ENCODE measurements around the gene TTLL11.

DNA sequence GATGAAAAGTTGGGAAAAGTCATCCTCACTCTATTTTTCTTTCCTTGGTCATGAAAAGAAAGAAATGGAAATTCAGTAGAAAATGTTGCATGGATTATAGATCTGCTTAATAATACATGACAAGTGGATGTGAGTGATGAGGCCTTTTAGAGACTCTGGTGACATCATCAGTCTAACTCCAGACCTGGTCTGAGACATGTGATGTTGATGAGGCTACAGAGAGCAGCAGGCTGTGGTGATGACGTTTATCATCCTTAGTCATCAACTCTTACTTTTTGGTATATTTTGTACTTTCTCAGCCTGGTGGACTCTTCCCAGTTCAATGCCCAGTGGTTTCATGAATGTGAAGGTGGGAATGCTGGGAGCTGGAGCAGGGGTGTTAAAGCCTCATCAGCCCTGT is 116.4 kb downstream of the TTLL11 start:
- TF ChIP-seq, protein P1, sequence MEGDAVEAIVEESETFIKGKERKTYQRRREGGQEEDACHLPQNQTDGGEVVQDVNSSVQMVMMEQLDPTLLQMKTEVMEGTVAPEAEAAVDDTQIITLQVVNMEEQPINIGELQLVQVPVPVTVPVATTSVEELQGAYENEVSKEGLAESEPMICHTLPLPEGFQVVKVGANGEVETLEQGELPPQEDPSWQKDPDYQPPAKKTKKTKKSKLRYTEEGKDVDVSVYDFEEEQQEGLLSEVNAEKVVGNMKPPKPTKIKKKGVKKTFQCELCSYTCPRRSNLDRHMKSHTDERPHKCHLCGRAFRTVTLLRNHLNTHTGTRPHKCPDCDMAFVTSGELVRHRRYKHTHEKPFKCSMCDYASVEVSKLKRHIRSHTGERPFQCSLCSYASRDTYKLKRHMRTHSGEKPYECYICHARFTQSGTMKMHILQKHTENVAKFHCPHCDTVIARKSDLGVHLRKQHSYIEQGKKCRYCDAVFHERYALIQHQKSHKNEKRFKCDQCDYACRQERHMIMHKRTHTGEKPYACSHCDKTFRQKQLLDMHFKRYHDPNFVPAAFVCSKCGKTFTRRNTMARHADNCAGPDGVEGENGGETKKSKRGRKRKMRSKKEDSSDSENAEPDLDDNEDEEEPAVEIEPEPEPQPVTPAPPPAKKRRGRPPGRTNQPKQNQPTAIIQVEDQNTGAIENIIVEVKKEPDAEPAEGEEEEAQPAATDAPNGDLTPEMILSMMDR (conservative IDR thresholded peaks at IDR 0.05; ENCODE audit: low read length) = no peak
- TF ChIP-seq EZH2phosphoT487 (IDR thresholded peaks at IDR 0.05; ENCODE audit: borderline replicate concordance) = no peak

Data from Loucy (cell line).